Measurements from ENCODE around the gene LIPE.

The LIPE gene

GRCh38 chr19:42352301-42353259, 74.6 kb downstream of the LIPE start:
- no peak for DNase-seq (ENCODE audit: low spot score)
